NCI-H1417 treated with DMSO at 0.1 percent for 48 hours (cell line): ENCODE measurements around the gene PLK2.

Source experiments
- DNase-seq: peaks from one replicate; lab custom pipeline; 2025; lab: John Stamatoyannopoulos, UW

PLK2 gene

GRCh38 chr5:58460002-58460731, at the start of gene PLK2:
PLK2 (minus strand) TSS chr5:58460086; CDS start chr5:58459959, 127 bp downstream.
- DNase-seq = no peak

GRCh38 chr5:58507715-58508114, 47.8 kb upstream of the PLK2 start:
- no peak for DNase-seq

DNA sequence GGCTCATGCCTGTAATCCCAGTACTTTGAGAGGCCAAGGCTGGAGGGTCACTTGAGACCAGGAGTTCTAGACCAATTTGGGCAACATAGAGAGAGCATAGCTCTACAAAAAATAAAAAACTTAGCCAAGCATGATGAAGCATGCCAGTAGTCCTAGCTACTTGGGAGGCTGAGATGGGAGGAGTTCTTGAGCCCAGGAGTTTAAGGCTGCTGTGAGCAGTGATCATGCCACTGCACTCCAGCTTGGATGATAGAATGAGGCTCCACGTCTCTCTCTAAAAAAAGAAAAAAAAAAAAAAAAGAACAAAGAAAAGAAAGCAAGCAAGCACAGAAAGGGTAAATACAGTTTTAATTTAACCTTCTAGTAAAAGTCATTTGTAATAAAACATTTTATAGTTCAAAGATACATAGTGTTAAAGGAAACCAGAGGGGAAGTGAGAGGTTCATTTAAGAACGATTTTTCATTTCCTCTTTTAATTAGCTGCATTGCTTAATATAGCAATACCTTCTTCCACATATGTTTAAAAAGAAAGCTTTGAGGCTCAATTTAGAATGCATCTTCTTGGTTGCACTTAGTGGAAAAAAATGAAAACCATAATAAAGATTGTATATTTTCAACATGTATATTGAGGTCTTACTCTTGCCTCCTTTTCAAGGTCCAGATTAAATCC, 46.2 kb upstream of the PLK2 start:
- no peak for DNase-seq

DNA sequence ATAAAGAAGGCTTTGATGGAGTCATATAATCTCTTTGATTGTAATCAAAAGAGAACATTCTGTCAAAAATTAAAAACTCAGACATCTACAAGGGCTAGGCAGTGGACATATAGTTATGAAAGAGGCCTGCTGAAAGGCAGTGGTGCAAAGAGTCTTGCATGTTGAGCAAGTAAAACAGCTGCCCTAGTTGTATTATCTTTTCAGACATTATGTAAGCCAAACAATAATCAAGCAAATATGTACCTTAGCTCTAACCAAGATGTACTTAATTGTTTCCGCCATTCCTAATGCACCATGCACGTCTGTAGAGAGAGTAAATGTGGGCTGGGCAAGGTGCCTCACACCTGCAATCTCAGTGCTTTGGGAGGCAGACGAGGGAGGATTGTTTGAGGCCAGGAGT, 45.6 kb upstream of the PLK2 start:
- DNase-seq = no peak

- no peak for DNase-seq
Observed at GRCh38 chr5:58504766-58505165, 44.9 kb upstream of the PLK2 start.

DNA sequence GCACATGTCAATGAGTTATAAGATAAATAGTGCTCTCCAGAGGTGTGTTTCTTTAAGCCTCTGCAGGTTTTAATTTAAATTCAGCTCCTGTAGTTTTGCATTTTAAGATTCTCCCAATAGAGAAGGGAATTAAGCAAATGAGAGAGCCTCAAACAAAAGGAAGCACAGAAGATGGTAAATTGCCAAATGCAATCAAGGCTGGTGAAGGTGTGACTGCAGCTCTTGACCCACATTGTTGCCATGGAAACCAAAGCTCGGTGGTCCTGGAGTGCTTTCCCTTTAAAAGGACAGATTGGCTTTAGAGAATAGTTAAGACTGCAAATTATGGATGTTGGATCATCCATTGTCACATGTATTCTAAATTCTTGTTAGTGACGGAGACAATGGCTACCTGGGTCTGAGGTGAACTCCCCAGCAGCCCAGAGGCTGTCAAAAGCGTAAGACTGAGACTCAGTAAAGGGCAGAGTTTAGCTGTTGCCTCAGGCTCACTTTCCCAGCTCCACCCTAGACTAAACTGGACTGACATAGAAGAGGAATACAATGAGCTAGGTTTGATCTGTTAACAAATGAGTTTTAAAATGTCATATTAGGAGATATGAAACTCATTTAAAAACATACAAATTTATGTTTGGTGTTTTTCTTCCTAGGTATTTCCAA, 43.6 kb upstream of the PLK2 start:
- no peak for DNase-seq

- no peak for DNase-seq
Observed at GRCh38 chr5:58501778-58502417, 42.0 kb upstream of the PLK2 start.

DNA sequence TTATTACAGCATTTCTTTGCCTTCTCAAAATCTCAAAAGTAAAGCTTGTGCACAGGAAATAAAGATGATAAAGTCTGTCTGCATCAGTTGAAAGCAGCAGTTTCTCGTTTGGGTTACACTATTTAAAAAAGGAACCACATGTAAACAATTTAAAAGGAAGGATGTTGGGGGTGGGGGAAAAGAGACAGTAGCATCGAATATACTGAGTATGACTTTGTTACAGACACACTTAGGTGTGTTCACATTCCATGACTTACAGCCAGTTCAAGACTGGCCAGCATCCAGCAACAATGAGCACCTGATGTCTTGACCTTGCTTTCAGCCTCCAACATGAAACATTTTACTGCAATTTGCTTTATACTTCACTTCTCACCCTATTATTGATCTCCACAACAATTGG, 40.1 kb upstream of the PLK2 start:
- no peak for DNase-seq

- no peak for DNase-seq
Observed at GRCh38 chr5:58499231-58499630, 39.3 kb upstream of the PLK2 start.

- DNase-seq = no peak
Observed at GRCh38 chr5:58498340-58498942, 38.6 kb upstream of the PLK2 start.

DNA sequence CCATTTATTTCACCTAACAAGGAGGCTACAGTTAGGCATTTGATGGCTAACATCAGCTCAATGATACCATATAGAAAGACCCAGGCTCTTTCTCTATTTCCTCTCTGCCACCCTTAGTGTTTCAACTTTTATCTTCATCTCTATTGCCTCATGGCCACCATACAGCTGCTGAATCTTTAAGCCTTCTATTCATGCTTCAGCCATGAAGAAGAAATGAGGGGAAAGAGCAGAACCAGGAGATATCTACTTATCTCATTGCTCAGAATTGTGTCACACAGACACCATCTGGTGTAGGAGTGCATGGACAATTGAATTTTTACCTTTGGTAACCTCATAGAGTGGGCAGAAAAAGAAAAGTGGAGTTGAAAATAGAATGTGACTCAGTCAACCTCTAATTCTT, 38.0 kb upstream of the PLK2 start:
- no peak for DNase-seq

GRCh38 chr5:58497386-58497785, 37.5 kb upstream of the PLK2 start:
- DNase-seq = no peak

- no peak for DNase-seq
Observed at GRCh38 chr5:58496488-58496887, 36.6 kb upstream of the PLK2 start.

GRCh38 chr5:58493141-58493540, 33.3 kb upstream of the PLK2 start:
- no peak for DNase-seq

DNA sequence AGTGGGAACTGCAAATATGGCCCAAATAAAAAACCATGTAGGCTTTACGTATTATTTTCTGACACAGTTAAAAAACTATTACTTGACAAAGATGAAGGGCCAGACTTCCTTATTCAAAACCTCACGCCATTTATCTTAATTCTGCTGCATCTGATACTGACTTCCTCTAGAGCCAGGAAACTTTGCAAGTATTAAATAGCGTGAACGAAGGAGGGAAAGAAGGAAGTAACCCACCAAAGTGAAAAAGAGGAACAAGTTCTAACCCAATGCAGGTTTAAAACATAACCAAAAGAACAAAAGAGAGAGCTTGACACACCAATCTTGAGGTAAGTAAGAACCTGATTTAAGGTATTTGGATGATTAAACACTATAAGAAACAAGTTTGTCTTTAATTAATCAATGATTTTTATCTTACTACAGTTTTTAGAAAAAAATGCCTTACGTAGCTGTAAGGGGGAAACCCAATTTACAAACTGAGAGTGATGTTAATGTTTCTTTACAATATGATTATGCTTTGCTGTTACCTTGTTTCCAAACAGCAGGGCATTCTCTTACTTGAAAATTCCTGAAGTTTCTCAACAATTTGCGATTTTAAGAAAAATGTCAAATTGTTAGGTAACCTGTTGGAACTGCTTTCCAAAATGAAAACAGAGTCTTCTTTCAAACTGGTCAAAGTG, 31.5 kb upstream of the PLK2 start, which contains the start of gene GAPT:
GAPT (plus strand) TSS at position 220 of the 677 bp plus-strand sequence. CDS start 3,102 bp downstream, outside the sequence.
- no peak for DNase-seq

DNA sequence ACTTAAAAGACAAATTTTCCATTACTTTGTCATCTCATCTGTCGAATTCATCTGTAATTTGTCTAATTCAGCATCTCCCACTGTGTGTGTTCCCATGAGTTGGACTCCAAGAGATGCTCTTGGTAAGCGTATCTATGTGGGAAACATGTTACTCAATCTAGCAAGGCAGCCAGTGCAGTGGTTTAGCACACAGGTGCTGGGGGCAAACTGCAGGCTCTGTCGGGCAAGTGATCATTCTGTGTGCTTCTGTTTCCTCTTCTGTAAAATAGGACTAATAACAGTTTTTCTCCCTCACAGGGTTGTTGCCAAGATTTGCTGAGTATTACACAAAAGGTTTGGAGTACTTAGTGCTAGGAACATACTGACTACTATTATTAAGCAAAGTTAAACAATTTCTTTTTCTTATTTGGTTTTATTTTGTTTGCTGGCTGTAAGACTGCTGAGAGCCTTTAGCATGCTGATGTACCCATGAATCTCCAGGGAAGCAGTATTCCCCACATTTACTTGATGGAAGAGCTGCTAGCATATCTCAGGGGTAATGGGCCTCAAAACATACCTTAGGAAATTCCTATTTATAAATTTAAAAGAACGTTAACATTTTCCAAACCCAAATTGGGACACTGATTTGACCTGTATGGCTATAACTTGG, 30.6 kb upstream of the PLK2 start:
- DNase-seq = no peak

- DNase-seq = no peak
Observed at GRCh38 chr5:58486290-58486689, 26.4 kb upstream of the PLK2 start.

GRCh38 chr5:58484505-58484904, 24.6 kb upstream of the PLK2 start:
- no peak for DNase-seq

- no peak for DNase-seq
Observed at GRCh38 chr5:58482536-58482935, 22.6 kb upstream of the PLK2 start.

DNA sequence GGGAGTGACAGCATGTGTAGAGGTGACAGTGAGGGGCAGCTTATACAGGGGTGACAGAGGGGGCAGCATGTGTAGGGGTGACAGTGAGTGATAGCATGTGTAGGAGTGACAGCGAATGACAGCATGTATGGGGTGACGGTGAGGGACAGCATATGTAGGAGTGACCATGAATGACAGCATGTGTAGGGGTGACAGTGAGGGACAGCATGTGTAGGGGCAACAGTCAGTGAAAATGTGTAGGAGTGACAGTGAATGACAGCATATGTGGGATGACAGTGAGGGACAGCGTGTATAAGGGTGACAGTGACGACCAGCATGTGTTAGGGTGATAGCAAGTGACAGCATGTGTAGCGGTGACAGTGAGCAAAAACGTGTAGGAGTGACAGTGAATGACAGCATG, 21.9 kb upstream of the PLK2 start:
- no peak for DNase-seq

- no peak for DNase-seq
Observed at GRCh38 chr5:58481066-58481676, 21.3 kb upstream of the PLK2 start.
